GM12878 (cell line): ENCODE data around the gene OR2B2. TPM values are rescaled to one million over a fixed set of nuclear protein-coding genes. Genes with fewer than 3 reads are reported as not detected.
A peak's percentile ranks its signal among the peaks of the same experiment; 100 is the strongest.

ENCODE experiments used
- ATF7 ChIP-seq: fragments of 450-650 bp; IDR thresholded peaks from 2 replicates; pipeline ENCODE4 v1.6.1; 2016; ENCODE audit warnings: low read depth, mild to moderate bottlenecking
- BHLHE40 ChIP-seq, 2 experiments: fragments of 450-650 bp in 1 of 2; IDR thresholded peaks; 2 replicates each; pipeline ENCODE4 v1.6.1; 2011 to 2017; ENCODE audit warnings: low read depth in 2 of 2, borderline replicate concordance in 1 of 2, improper control_type of control experiment in 1 of 2, low read length in 1 of 2, mild to moderate bottlenecking in 1 of 2
- BMI1 ChIP-seq: fragments of 450-650 bp; IDR thresholded peaks from 2 replicates; pipeline ENCODE4 v1.6.1; 2016; ENCODE audit warnings: mild to moderate bottlenecking, moderate library complexity, borderline replicate concordance
- CHD1 ChIP-seq: IDR thresholded peaks from 2 replicates; pipeline ENCODE4 v1.6.1; 2012; ENCODE audit warnings: low read depth, low read length, improper control_type of control experiment
- EZH2 ChIP-seq: IDR thresholded peaks from 2 replicates; pipeline ENCODE4 v1.6.1; 2012; ENCODE audit warnings: low read depth, mild to moderate bottlenecking, control low read depth, inconsistent platforms, low read length, borderline replicate concordance; ENCODE audit not compliant: control insufficient read depth
- FOS ChIP-seq: IDR thresholded peaks from 3 replicates; pipeline ENCODE4 v1.6.1; 2011; ENCODE audit warnings: borderline replicate concordance; ENCODE audit not compliant: insufficient read length; ENCODE audit errors: extremely low read depth
- HDAC6 ChIP-seq: fragments of 200-600 bp; sonication (generic); IDR thresholded peaks from one replicate; pipeline ENCODE4 v1.8.0; 2017; ENCODE audit warnings: antibody characterized with exemption; ENCODE audit not compliant: unreplicated experiment
- HSF1 ChIP-seq: fragments of 150-350 bp; IDR thresholded peaks from 2 replicates; pipeline ENCODE4 v1.6.1; 2014; ENCODE audit warnings: mild to moderate bottlenecking, low read depth, low read length
- IKZF1 ChIP-seq: fragments of 450-650 bp; conservative IDR thresholded peaks from 2 replicates; pipeline ENCODE4 v1.6.1; 2017; ENCODE audit warnings: antibody characterized with exemption, mild to moderate bottlenecking
- MTA3 ChIP-seq: IDR thresholded peaks from 2 replicates; pipeline ENCODE4 v1.6.1; 2012; ENCODE audit warnings: low read length, inconsistent platforms, borderline replicate concordance
- NR2C2 ChIP-seq: IDR thresholded peaks from 2 replicates; pipeline ENCODE4 v1.6.1; 2011; ENCODE audit warnings: borderline replicate concordance, low read depth; ENCODE audit not compliant: control insufficient read depth, insufficient read length
- POU2F2 ChIP-seq: IDR thresholded peaks from 3 replicates; pipeline ENCODE4 v1.6.1; 2011; ENCODE audit warnings: low read depth, mild to moderate bottlenecking, low read length, borderline replicate concordance
- PRDM15 ChIP-seq: fragments of 450-650 bp; formaldehyde crosslinking; IDR thresholded peaks from 2 replicates; pipeline ENCODE4 v1.4.0; 2020; ENCODE audit warnings: mild to moderate bottlenecking, moderate library complexity
- TARDBP ChIP-seq: IDR thresholded peaks from 2 replicates; pipeline ENCODE4 v1.6.1; 2016; ENCODE audit warnings: borderline replicate concordance
- ZBTB4 ChIP-seq: fragments of 450-650 bp; formaldehyde crosslinking; IDR thresholded peaks from 2 replicates; pipeline ENCODE4 v1.4.0; 2022; ENCODE audit warnings: mild to moderate bottlenecking, moderate library complexity
- ZSCAN29 ChIP-seq: fragments of 450-650 bp; IDR thresholded peaks from 2 replicates; pipeline ENCODE4 v1.6.1; 2017; ENCODE audit warnings: mild to moderate bottlenecking, moderate library complexity
- polyA plus RNA-seq, 11 experiments: library from polyadenylated mRNA; depleted of rRNA in 4 of 11; unstranded in 6 of 11; stranded (reverse) in 5 of 11; fragments of >200 nt; fragmentation: Nextera tagmentation in 4 of 11; fragmentation: Illumina TruSeq in 1 of 11; extraction: Ambion mirVana in 4 of 11; extraction: Trizol in 1 of 11; gene quantifications; 1 replicate in 1 of 11; 2 replicates in 10 of 11; pipeline versions ENCODE4 v1.2.1 to v1.2.3, GENCODE V29; 2011 to 2016; ENCODE audit warnings: inconsistent platforms in 2 of 11, missing spikeins in 2 of 11, low read depth in 1 of 11
- total RNA-seq, 4 experiments: library from RNA; depleted of rRNA in 3 of 4; stranded (reverse); fragments of >200 nt in 3 of 4; fragmentation: Illumina TruSeq in 1 of 4; extraction: Trizol in 1 of 4; gene quantifications; 2 replicates each; pipeline versions ENCODE4 v1.2.1 to v1.2.3, GENCODE V29; 2013 to 2021
- TF ChIP-seq, protein P1 (sequence below): IDR thresholded peaks from 2 replicates; pipeline ENCODE4 v1.6.1; 2012; ENCODE audit warnings: low read depth, low read length, improper control_type of control experiment

OR2B2 gene
- total and polyA plus RNA-seq, 10 of the 15 experiments (the other 5 are each of a cell fraction or from before 2014, with no cell fraction given), result not detected

GRCh38 chr6:27889628-27890444 is 22.4 kb downstream of the OR2B2 start (continued):
- TF ChIP-seq NR2C2 (no peak), IKZF1 (no peak), ZSCAN29 (peak; percentile 21; the same call in 1 of the 2 replicates), PRDM15 (peak; percentile 31; the same call in 1 of the 2 replicates), EZH2 (no peak), HDAC6 (no peak), ATF7 (no peak), POU2F2 (peak; percentile 78; the same call in 2 of the 3 replicates), BHLHE40 (IDR thresholded peaks at IDR 0.05; ENCODE audit: borderline replicate concordance in 1 of 2, low read depth in 2 of 2, low read length in 1 of 2) (0 out of 4 replicates have a peak, but pooled peaks of 1 of the 2 experiments have one; percentile 14), MTA3 (peak; percentile 94), CHD1 (0 out of 2 replicates have a peak, but pooled peaks have one; percentile 39), BMI1 (peak; percentile 58; the same call in 1 of the 2 replicates), TARDBP (0 out of 2 replicates have a peak, but pooled peaks have one; percentile 29), FOS (no peak), HSF1 (no peak), ZBTB4 (peak; percentile 82)
- TF ChIP-seq, protein P1, sequence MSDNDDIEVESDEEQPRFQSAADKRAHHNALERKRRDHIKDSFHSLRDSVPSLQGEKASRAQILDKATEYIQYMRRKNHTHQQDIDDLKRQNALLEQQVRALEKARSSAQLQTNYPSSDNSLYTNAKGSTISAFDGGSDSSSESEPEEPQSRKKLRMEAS, result no peak
- TF ChIP-seq, all 136 proteins: peak for 13
